ENCODE measurements around the gene WSCD2.

Gene WSCD2

DNA sequence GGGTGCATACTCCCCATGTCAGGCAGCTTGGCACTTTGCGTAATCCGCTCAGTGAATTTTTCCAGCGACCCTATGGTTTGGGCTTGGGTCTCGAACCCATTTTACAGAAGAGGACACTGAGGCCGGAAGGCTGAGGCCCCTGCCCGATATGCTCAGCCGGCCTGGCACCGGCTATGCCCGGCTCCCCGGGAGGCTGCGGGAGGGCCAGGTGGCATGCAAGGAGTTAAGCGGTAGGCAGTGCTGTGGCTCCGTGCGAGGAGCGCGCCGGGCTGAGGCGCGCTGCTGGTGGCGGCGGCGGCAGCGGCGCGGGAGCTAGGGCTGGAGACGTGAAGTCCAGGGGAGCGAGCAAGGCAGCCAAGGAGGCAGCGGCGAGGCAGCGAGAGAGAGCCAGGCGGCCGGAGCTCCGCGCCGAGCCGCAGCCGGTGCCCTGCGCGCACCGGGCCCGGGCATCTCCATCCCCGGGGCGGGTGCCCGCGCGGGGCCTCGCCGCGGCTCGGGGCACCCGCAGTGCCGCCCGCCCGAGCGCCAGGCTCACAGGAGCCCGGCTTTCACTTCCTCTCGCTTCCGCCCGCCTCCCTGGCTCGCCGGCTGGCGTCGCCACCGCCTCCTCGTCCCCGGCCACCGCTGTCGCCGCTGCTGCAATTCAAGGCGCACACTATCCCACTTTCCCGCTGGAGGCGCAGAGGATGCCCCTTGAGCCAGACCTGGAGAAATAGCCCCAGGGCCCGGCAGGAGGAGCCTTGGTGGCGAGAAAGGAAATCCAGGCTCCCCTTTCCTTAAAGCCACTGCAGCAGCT, at the start of gene WSCD2:
WSCD2 (plus strand) TSS at position 272 of the 796 bp plus-strand sequence. CDS start 66,545 bp downstream, outside the sequence.
- DNase-seq: peak; percentile 73

DNA sequence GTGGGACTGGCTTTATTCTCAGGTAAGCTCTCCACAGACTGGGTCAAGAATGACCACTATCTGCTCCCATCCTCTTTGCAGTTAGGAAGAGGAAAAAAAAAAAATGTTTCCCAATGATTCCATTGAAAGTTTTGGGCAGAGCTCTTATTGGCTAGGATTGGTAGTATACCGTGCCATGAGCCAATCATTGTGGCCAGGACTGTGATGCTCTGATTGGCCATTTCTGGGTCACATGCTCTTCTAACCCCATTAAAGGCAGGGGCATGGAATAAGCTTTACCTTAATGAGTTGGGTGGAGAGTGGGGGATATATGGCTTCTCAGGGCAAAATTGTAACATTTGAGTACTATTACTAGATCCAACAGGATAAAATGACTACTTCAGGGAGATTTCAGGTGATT, 49.4 kb upstream of the WSCD2 start:
- no peak for DNase-seq

DNA sequence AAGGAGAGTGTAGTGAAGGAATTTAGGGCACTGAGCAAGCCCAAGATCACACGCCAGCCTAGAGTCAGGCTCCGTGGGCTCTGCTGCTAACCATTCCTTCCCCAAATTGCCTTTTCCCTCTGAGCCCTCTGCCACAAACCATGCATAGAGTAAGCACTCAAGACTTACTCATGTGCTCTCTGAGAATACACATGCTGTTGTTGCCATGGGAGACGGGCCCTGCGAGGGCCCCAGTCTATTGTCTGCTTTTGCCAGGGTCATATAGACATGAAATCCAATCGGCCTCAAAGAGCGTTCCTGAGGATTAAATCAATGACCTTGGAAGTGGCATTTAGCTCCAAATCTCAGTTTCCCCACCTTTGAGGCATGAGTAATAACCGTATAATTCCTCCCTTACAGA, 48.7 kb upstream of the WSCD2 start:
- no peak for DNase-seq

DNA sequence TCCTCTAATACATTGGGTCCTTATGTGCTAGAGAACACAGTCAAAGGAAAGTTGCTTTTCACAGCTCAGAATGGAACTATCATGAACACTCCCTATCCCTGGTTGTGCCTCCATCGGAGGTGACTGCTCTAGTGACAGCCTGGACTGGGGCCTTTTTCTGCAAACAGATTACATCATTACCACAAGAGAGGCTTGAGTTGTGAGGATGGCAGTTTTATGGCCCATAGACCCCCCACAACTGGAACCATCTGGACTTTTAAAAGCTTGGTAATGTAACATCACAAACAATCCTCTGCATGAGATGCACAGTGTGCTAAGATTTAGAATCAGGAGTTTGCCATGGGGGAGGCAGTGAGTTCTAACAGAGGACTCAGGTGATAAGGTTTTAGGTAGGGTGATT, 46.6 kb upstream of the WSCD2 start:
- no peak for DNase-seq

DNA sequence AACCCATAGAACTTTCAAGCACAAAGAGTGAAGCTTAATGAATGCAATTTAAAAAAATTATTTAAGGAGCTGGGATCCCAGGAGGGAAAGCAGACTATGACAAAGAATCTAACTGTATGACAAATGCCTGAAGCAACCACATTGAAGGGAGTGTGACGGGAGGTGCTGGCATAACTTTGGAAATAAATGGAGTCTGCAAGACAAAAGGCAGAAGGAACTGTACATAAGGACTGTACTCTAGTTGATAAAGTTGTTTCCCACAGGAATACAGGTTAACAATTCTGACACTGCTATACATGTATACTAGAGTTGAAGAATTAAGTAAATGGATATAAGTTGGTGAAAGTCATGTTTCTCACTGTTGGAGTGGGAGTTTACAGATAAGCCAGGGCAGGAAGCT, 41.2 kb upstream of the WSCD2 start:
- DNase-seq: no peak

DNA sequence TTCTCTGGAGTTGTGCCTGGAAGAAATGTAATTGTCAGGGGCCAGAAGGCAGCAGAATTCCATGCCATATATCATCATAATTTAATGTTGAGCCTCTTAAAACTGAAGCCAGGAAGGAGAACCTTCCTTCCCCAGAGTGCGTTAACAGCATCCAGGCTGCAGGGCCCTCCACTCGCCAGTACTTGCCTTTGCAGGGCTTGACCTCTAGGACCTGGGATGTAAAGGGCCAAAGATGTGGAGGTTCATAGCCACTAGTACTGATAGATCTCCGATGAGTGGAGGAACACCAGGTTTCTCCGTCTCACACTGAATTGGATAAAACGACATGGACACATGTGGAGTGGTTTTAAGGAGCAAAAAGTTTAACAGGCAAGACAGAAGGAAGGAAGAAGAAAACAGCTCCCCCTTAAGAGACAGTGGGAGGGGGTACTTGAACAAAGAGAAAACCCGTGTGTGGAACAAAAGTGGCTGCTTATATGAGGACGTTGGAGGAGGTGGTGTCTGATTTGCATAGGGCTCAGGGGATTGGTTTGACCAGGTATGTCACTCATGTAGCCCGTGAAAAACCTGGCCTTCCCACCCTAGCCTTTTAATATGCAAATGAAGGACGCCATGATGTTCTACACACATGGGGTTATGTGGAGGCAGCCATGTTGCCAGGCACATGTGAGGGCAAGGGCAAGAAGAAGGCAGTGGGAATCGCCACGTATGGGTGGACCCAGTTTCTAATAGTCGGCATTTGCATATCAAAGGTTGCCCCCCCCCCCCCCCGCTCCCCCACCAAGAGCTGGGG, 38.8 kb upstream of the WSCD2 start:
- no peak for DNase-seq

DNA sequence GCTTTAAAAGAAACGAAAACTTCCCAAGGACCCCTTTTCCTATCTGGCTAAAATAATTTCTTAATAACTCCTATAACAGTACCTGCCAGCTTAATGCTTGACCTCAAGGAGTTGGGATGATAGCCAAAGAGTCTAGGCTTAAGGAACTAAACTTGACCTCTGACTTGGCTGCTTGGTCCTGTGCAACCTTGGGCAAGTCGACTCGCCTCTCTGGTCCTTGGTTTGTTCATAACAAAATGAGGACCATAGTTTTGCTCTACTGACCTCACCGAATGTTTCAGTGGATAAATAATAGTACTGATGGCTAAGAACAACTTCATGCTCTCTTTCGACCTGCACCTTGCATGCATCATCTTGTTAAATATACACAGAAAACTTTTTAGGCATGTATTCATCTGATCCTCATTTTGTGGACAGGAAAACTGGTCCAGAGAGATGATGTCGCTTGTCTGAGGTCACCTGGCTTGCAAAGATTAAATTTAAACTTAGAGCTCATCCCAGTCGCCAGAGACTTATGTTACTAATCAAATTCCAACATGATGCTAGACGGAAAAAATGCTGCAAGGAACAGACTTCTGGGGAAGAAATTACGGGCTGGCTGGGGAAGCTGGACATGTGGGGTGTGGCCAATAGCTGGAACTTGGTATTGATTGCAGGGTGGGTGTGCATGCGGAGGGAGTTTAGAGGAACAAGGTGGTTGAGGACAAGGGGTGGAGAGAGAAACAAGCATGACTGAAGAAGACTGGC, 38.0 kb upstream of the WSCD2 start:
- DNase-seq: peak; percentile 52

DNA sequence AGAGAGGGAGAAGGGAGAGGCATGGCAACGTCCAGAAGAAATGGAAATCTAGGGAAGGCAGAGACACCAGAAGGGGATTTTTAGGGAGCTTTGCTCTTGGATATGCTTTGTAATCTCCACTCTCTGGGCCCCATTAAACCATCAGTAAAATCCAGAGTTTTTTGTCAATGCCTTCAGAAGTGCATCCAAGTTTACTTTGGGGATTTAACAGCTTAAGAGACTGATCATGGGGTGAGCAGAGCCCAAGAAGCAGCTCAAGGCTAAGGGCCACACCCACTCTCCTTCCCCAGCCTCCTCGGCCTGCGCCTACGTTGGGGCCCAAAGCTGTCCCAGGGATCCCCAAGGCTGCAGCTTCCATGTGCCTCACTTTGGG, 37.4 kb upstream of the WSCD2 start:
- DNase-seq: no peak

DNA sequence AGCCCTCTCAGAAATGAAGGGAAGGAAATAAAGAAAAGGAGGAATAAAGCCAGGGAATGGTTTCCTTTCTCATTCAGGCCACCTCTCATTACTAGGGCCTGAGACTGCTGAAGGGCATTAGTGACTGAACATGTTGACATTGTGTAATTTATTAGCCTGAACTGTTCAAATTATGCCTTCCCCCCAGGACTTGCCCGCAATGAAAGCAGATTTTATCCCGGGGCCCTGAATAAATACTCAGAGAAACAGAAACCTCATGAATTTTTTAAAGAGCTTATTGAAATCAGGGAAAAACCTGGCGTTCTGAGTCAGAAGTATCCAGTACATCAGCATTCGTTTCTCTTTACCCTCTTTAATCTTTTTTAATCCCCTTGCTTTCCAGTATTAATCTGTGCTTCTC, 35.9 kb upstream of the WSCD2 start:
- no peak for DNase-seq

DNA sequence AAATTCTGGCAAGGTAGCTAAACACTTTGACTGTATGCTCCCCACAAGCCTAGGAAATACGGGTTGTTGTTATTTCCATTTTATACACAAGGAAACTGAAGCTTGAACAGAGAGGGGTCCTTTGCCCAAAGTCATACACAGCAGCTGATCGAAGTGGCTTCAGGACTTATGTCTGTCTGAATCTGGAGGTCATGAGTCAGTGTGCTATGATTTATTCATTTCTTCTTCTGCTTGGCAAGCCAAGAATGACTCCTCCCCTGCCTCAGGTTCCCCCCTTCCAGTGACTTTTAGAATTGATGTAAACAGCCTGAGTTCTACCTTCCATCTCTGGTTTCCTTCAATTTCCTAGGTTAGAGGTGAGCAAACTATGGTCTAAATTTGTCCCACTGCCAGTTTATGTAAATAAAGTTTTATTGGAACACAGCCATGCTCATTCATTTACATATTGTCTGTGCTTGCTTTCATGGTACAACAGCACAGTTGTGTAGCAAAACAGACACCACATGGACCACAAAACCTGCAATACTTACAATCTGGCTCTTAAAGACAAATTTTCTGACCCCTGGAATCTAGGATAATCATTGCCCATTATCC, 34.9 kb upstream of the WSCD2 start:
- DNase-seq: no peak

DNA sequence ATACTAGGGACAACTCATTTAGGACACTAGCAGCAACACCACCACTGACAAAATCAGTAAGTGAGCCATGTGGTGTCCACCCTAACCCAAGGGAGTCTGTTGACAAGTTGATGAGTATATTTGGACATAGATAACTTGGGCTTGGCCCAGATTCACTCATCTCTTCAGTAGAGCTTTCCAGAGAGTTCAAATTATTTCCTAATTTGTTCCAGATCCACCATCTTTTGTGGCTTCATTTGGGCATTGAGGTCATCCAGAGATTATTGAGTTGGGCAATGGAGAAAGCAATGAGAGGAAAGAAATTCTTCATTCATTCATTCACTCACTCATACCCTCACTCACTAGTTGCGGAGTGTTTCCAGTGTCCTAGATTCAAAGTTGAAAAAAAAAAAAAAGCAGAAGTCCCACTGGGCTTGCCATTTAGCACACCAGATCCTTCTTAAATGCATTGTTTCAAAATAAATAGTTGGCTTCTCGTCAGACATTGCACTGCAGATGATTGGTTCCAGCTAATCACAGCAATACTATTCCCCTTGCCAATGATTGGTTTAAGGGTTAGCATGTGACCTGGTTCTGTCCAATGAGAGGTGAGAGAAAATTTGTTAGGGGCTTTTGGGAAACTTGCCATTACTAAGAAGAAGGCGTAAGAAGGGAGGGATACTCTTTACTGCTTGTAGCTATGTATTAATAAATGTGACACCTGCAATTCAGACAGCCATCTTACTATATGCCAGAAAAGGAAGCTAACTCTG, 31.8 kb upstream of the WSCD2 start:
- no peak for DNase-seq

DNA sequence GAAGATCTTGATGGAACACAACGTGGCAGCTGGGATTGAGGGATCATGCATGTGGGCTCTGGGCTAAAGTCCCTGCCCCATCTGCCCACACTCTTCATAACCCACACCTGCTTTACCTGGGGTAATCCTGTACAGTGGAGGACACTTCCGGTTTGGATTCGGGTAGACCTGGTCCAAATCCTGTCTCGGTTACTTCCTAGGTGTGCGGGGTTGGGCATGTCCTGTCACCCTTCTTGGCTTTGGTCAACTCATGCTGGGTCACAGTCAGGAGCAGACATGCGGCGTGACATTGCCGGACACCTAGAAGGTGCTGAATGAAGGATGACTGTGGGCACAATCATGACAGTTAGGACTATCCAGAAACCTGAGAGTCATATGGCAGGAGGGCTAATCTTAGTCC, 30.7 kb upstream of the WSCD2 start:
- DNase-seq: no peak

DNA sequence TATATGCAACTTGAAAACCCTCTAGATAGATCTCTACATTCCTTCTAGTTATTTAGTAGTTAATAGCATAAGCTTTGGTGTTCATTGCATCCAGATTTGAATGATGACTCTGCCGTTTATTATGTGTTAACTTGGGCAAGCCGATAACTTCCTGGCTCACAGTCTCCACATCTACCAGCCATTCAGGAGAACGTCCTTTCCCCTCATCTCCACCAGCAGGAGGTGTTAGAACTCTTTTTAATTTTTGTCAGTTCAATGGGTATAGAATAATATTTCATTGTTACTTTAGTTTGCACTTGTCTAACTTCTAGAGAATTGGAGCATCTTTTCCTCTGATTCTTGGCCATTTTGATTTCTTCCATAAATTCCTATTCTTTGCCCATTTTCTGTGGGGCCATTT, 30.0 kb upstream of the WSCD2 start:
- no peak for DNase-seq

DNA sequence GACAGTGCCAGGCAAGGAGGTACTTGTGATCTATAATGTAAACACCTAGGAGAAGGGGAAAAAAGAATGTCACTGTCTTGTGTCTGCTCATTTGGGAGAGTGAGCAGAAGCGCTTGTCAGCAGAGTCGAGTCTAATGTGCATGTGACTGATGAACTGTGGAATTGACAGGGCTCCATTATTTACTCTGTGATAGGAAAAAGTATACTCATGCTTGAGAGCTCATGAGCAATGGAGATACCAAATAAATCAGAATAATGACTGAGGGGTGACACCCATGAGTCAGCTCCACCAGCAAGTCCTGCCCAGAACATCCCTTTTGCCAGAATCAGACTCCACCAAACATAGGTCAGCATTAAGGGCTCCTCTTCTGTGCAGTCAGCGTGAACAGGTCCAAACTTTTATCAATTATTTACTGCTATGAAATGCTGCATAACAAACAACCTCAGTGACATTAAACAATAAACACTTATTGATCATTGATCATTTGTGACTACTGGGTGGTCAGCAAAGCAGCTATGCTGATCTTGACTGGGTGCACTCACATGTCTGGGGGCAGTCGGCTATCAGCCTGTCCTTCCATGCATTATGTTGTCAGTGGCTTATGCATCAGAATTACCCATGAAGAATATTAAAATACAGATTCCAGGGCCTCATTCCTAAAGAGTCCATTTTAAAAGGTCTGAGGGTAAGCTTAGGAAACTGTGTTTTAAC, 29.2 kb upstream of the WSCD2 start:
- no peak for DNase-seq

DNA sequence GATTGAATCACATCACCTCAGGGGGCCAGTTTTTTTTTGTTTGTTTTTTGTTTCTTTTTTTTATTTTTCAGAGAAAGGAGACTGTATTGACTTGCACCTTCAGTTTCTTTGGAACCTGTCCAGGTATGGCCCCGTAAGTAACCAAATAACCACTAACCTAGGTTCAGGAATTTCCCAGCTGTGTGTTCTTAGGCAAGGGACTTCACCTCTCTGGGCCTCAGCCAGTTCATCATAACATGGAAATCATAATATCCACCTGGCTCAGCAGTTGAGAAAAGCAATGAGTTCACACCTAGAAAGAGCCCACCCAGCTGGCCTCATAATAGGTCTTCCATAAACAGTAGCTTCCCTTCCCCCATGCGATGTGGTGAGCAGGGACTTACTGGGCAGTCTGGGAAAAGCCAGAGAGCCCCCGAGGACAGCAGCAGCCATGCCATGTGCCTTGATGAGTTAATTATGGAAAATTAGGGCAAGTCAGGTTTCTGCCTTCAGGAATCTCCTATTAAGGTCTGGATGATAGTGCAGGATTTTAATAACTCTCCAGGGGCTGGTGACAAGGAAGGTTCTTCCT, 27.4 kb upstream of the WSCD2 start:
- DNase-seq: no peak

DNA sequence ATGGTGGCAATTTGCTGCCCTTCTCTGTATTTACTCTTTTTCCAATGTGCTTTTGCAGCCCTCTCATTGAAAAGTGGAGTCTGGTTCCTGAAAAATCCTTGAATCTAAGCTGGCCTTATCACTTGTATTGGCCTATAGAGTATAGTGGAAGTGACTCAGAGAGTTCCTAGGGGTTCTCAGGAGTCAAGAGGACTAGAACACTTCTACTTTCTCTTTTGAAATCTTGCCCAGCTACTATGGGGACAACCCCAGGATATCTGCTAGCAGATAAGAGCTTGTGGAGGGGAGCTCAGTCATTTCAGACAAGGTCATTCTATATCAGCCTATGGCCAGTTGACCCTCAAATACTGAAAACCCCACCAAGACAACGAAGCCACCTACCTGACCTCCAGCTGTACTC, 26.7 kb upstream of the WSCD2 start:
- DNase-seq: no peak

DNA sequence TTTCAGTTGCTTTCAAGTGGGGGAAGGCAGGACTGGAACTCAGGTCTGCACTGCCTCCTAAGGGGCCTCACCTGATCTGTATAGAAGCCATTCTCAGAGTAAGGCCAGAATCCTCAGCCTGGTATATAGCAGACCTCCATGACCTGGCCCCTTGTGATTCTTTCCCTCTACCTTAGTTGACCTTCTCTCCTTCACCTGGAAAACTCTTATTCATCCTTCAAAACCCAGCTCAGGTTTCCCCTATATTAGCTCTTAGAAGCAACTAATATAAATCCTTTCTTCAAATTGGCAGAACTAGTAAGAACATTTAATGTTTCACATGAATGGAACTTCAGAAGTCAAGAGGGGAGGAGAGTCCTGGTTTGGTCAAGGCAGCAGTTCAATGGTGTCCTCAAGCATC, 26.0 kb upstream of the WSCD2 start:
- no peak for DNase-seq

DNA sequence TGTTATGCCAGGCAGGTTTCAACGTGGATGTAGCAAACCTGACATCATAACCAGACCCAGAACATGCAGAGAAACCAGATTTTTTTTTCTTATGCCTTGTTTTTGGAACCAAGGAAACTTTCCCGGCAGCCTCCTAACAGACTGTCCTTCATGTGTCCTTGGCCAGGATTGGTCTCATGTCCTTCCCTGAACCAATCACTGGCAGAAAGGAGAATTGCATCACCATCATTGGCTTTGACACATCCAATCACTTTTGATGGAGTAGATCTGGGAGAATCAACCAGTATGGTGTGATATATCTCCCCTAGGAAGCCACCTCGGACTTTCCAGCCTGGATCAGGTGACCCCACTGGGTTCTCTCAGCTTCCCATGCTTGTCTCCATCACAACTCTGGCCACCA, 25.6 kb upstream of the WSCD2 start:
- DNase-seq: no peak

DNA sequence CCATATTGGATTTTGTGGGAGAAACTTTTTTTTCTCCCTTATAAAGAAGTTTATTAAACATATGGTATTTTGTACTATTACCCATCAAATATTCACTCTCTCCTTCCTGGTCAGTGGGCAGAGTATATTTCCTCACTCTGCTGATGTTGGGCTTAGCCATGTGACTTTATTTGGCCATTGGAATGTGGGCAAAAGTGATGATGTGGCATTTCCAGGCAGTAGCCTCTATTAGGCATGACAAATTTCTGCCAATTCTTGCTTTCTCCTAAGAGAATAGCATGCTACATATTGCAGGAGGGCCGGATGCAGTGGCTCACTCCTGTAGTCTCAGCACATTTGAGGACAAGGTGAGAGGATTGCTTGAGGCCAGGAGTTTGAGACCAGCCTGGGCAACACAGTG, 24.4 kb upstream of the WSCD2 start:
- DNase-seq: no peak

DNA sequence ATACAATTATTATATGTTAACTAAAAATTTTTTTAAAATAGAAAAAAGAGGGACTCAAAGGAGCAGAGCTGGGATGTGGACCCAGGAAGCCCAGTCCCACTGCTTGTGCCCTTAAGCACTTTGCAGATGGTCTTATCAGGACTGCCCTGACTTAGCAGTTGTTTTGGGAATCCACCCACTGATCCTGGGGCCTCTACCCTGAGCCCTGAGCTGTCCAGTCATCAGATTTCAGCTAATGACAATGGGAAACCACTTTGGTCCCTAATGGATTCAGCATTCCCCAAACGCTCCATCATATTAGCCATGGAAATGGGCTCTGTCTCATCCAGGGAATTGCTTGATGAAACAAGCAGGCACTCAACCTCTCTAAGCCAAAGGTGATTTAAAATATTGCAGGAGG, 22.5 kb upstream of the WSCD2 start:
- DNase-seq: no peak

DNA sequence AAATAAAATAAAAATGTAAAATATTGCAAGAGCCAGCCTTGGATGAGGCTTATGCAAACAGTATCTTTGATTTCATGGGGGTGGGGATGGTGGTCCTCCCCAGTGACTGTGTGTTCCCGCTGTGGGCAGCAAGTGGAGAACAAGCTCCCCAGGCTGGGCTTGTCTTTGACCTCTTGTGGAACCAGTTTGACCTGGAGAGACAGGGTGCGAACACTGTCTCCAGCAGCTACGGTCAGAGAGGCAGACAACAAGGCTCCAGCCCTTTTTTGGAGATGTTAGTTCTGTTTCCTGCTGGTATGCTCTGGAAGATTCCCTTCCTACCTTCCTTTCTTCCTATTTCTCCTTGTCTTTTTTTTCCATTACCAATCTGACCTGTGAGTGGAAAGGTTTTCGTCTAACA, 21.8 kb upstream of the WSCD2 start:
- no peak for DNase-seq

DNA sequence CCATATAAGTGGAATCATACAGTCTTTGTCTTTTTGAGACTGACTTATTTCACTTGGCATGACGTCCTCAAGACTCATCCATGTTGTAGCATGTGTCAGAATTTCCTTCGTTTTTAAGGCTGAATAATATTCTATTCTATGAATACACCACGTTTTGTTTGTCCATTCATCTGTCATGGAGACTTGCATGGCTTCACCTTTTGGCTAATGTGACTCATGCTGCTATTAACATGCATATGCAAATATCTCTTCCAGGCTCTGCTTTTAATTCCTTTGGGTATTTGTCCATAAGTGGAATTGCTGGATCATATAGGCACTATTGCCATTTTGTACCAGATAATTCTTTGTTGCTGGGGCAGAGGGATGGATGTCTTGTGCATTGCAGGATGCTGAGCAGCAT, 19.6 kb upstream of the WSCD2 start:
- DNase-seq: no peak

All from right forelimb (tissue), 1 donor.